ENCODE data around the gene CMTM5.

DNA sequence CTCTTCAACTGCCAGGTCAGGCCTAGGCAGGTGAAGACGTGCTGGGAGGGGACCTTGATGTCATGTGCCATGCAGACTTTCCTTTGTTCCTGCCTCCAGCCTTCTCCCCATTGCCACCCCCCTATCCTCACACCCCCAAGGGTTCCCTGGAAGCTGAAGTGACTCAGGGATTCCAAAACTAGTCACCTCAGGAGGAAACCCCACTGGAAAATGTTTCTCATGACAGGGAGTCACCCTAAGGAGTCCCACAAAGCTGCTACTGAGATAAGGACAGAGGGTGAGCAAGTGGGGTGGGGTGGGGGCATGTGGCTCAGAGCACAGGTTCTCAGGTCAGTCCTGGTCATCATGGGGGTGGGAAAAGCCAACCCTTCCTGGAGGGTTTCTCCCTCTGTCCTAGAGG is 6.6 kb upstream of the CMTM5 start:
- TF ChIP-seq EP300 (IDR thresholded peaks at IDR 0.05) (no peak), POLR2AphosphoS5 (IDR thresholded peaks at IDR 0.05) (no peak), POLR2A (IDR thresholded peaks at IDR 0.05) (no peak)
- TF ChIP-seq, protein P1, sequence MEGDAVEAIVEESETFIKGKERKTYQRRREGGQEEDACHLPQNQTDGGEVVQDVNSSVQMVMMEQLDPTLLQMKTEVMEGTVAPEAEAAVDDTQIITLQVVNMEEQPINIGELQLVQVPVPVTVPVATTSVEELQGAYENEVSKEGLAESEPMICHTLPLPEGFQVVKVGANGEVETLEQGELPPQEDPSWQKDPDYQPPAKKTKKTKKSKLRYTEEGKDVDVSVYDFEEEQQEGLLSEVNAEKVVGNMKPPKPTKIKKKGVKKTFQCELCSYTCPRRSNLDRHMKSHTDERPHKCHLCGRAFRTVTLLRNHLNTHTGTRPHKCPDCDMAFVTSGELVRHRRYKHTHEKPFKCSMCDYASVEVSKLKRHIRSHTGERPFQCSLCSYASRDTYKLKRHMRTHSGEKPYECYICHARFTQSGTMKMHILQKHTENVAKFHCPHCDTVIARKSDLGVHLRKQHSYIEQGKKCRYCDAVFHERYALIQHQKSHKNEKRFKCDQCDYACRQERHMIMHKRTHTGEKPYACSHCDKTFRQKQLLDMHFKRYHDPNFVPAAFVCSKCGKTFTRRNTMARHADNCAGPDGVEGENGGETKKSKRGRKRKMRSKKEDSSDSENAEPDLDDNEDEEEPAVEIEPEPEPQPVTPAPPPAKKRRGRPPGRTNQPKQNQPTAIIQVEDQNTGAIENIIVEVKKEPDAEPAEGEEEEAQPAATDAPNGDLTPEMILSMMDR (IDR thresholded peaks at IDR 0.05), result no peak

Data from upper lobe of left lung (tissue), 4 donors.